NCI-H2081 (cell line): ENCODE data around the gene RFTN2.
"Not testable (repeated sequence)": the region's sequence is repeated elsewhere in the genome, so short reads cannot be mapped to it uniquely, and the experiment has no call there.

Experiments
- DNase-seq, 2 experiments: peaks; one replicate each; lab custom pipeline; 2025; lab: John Stamatoyannopoulos, UW

Gene RFTN2

GRCh38 chr2:197675246-197675645 lies at the start of gene RFTN2:
Gene RFTN2 (minus strand): TSS chr2:197675587. CDS start chr2:197675458, 129 bp downstream.
- DNase-seq, result no peak

GRCh38 chr2:197717863-197718262 lies 42.5 kb upstream of the RFTN2 start:
- no peak for DNase-seq

DNA sequence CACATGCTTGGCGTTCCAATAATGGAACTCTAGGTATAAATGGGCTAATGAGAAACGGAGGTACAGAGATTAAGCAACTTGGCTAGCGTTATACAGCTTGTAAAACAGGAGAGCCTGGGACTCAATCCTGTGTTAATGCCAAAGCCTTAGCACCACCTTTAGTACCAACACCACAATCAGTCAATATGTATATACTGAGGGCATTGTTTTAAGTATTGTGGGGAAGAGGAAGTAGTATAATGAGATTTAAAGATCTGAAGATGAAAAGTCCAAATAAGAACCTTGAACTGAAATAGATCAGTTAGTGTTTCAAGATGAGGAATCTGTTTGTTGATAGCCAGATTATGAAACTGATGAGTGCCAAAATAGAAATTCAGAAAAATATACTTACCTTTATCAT lies 37.9 kb upstream of the RFTN2 start:
- no peak for DNase-seq

- DNase-seq, result no peak
Measured at GRCh38 chr2:197711578-197711977, 36.2 kb upstream of the RFTN2 start.

- no peak for DNase-seq
Measured at GRCh38 chr2:197710424-197711042, 35.1 kb upstream of the RFTN2 start.

GRCh38 chr2:197709140-197709539 lies 33.8 kb upstream of the RFTN2 start:
- not testable (repeated sequence) for DNase-seq

DNA sequence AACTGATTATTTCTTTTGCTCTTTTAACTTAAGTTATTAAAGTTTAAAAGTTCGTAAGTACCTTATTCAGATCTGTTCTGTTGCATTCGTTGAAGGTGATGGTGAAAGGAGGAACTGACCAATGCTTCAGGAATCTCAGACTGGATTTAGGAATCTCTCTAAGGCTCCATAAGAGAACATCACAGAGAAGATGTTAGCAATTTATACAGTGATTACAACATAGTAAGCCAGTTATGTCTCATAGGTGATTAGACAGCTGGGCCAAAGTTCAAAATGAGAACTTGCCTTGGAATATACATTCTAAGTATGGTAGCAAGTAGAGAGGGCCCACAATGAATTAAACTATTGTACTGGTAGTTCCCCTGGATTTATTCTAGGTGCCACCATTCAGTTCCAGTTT lies 32.9 kb upstream of the RFTN2 start:
- no peak for DNase-seq

DNA sequence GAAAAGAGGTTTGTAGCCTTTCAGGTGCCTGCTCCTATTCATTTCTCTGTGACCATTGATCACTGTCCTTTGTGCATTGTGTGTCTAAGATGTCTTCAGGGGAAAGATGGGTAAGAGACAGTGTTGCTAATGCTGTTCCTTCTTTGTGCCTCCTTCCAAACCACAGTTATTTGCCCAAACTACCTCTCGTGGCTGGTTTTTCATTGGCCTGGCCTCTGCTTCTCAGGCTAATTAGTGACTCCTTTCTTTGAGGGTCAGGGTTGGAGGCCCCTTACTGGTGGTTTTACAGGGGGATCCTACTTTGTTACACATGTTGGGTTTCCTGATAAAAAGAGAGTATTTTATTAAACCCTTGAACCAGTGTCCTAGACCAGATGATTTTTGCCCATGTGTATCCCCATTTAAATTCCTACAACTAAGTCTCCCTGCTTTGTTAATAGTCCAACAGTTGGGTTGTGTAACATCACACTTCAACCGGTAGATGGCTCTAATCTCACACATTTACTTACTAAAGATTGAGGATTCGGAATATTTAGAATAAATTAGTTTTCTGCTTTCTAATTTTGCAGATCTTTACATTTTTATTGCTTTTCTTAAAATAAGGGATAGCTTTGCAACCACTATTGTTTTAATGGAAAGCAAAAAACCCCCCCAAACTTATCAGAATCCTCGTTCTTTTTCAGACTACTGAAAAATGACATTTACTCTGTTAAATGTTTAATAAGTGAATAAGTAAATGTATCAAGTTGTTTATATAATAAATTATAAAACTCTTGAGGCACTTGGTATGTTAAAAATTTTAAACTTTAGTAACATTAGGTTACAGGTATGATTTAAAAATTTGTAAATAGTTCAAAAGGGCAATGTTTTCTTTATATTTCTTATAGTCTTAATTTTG lies 32.2 kb upstream of the RFTN2 start:
- DNase-seq, result peak in 1 of 2 experiments; percentile 20

- DNase-seq, result no peak
Measured at GRCh38 chr2:197706839-197707207, 31.4 kb upstream of the RFTN2 start.

DNA sequence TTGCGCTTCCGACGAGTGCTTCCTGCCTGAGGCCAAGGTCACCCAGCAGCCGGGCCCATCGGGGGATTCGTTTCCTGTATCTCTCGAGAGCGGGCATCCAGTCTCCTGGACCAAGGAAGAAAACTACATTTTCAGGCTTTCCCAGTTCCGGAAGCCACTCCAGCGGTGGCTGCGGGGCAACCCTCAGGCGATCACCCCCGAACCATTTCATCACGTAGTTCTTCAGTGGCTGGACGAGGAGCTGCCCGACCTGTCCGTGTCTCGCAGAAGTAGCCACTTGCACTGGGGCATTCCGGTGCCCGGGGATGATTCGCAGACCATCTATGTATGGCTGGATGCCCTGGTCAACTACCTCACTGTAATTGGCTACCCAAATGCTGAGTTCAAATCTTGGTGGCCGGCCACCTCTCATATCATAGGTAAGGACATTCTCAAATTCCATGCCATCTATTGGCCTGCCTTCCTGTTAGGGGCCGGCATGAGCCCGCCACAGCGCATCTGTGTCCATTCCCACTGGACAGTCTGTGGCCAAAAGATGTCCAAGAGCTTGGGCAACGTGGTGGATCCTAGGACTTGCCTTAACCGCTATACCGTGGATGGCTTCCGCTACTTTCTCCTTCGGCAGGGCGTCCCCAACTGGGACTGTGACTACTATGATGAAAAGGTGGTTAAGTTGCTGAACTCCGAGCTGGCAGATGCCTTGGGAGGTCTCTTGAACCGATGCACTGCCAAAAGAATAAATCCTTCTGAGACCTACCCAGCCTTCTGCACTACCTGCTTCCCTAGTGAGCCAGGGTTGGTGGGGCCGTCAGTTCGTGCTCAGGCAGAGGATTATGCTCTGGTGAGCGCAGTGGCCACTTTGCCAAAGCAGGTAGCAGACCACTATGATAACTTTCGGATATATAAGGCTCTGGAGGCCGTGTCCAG lies 30.8 kb upstream of the RFTN2 start:
- DNase-seq, result no peak

GRCh38 chr2:197705121-197705911 lies 29.9 kb upstream of the RFTN2 start, which contains the start of gene MARS2:
Gene MARS2 (plus strand): TSS chr2:197705369. CDS start chr2:197705406, 37 bp downstream.
- DNase-seq, result peak; percentile 91 to 93

DNA sequence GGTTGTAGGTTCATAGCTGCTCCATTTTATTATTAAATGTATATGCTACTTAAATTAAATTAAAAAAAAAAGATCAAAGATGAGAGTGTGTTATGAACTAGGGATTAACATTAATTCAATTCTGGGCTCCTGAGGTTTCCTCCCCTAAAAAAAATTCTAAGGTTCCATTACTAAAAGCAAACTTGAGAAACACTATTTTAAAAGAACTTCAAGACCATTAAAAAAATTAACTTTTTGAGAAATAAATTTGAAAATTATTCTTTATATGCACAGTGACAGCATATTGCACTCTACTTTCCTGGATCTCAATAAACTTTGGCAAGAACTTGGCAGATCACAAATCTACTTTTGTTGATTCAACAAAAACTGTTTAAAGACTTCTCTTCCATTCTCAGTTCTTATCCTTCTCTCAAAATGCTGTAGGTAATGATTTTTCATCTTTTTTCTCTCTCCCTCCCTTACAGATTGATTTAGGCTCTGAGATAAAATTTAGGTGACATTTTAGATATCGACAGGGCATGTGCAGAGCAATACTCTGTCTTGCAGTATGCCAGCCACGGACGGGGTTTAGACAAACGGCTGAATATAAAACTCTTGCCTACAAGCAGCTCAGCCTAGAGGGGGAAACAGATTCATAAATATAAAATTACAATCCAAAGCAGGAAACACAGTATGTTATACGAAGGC lies 29.2 kb upstream of the RFTN2 start:
- no peak for DNase-seq

GRCh38 chr2:197700960-197701359 lies 25.6 kb upstream of the RFTN2 start:
- DNase-seq, result no peak

DNA sequence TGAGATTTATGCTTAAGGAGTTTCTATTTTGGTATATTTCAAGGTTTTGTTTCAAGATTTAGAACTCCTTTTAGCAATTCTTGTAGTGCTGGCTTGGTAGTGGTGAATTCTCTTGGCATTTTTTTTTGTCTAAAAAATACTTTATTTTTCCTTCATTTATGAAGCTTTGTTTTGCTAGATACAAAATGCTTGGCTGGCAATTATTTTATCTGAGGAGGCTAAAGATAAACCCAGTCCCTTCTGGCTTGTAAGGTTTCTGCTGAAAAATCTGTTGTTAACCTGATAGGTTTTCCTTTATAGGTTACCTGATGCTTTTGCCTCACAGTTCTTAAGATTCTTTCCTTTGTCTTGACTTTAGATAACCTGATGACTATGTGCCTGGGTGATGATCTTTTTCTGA lies 24.3 kb upstream of the RFTN2 start:
- not testable (repeated sequence) for DNase-seq

DNA sequence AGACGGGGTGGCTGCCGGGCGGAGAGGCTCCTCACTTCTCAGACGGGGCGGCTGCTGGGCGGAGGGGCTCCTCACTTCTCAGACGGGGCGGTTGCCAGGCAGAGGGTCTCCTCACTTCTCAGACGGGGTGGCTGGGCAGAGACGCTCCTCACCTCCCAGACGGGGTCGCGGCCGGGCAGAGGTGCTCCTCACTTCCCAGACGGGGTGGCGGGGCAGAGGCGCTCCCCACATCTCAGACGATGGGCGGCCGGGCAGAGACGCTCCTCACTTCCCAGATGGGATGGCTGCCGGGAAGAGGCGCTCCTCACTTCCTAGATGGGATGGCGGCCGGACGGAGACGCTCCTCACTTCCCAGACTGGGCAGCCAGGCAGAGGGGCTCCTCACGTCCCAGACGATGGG lies 21.2 kb upstream of the RFTN2 start:
- DNase-seq, result not testable (repeated sequence)

GRCh38 chr2:197695971-197696370 lies 20.6 kb upstream of the RFTN2 start:
- not testable (repeated sequence) for DNase-seq

GRCh38 chr2:197695206-197695605 lies 19.8 kb upstream of the RFTN2 start:
- not testable (repeated sequence) for DNase-seq

GRCh38 chr2:197677483-197677882 lies 2.1 kb upstream of the RFTN2 start:
- DNase-seq, result no peak

- no peak for DNase-seq
Measured at GRCh38 chr2:197677056-197677455, 1.7 kb upstream of the RFTN2 start.

- no peak for DNase-seq
Measured at GRCh38 chr2:197675711-197676188, 363 bp upstream of the RFTN2 start.

- no peak for DNase-seq
Measured at GRCh38 chr2:197674591-197674990, 796 bp downstream of the RFTN2 start.
